ENCODE measurements around the gene PEX16. TPM values are rescaled to one million over a fixed set of nuclear protein-coding genes. Genes with fewer than 3 reads are reported as not detected.

PEX16 gene
- total RNA-seq, 1 donor from 2014 or later, result 22.7 TPM

DNA sequence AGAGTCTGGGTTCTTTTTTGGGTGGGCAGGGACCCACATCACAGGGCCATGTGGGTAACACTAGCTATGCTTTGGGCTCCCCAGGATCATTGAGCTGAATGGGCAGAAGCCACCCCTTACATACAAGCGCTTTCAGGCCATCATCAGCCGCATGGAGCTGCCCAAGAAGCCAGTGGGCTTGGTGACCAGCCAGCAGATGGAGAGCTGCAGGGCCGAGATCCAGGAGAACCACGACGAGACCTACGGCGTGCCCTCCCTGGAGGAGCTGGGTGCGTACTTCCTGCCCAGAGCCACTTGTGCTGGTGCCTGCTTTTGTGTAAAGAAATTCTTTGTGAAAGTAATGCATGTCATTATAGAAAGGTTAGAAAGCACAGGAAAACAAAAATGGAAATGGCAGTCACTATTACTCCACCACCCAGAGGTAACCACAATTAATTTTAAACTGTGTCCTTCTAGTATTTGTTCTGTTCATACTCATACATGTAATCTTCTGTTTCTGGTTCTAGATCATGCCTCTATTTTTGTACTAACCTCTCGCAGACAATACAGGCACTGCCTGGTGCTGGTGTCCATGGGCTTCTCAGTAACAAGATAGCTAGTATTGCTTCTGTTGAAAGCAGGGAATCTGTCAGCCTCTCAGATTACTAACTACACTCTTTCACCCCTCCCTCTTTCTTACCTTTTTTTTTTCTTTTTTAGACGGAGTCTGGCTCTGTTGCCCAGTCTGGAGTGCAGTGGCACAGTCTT lies 56.7 kb downstream of the PEX16 start:
- DNase-seq (peak; percentile 66), ATAC-seq (peak in 1 of 2 donors; percentile 6)
- intact Hi-C loops (cut with DNase I), result no loop called here
- no peaks in the 10 kb centered on the region for H3K9me3 ChIP-seq
- H3K4me3 ChIP-seq, result no peak overlapping the region
- peaks cover 49% of the 10 kb centered on the region for H3K4me1 ChIP-seq
- TF ChIP-seq, protein P1, sequence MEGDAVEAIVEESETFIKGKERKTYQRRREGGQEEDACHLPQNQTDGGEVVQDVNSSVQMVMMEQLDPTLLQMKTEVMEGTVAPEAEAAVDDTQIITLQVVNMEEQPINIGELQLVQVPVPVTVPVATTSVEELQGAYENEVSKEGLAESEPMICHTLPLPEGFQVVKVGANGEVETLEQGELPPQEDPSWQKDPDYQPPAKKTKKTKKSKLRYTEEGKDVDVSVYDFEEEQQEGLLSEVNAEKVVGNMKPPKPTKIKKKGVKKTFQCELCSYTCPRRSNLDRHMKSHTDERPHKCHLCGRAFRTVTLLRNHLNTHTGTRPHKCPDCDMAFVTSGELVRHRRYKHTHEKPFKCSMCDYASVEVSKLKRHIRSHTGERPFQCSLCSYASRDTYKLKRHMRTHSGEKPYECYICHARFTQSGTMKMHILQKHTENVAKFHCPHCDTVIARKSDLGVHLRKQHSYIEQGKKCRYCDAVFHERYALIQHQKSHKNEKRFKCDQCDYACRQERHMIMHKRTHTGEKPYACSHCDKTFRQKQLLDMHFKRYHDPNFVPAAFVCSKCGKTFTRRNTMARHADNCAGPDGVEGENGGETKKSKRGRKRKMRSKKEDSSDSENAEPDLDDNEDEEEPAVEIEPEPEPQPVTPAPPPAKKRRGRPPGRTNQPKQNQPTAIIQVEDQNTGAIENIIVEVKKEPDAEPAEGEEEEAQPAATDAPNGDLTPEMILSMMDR (IDR thresholded peaks at IDR 0.05), result no peak
- H3K36me3 ChIP-seq, result peaks cover 87% of the 10 kb centered on the region
- H3K27me3 ChIP-seq (ENCODE audit: low read depth), result no peaks in the 10 kb centered on the region
- peak overlapping the region; percentile 80 for H3K27ac ChIP-seq

- Histone ChIP-seq H3K36me3 (peaks cover 87% of the 10 kb centered on the region), H3K9me3 (no peaks in the 10 kb centered on the region), H3K27me3 (ENCODE audit: low read depth) (no peaks in the 10 kb centered on the region), H3K4me3 (no peak overlapping the region), H3K27ac (peak overlapping the region; percentile 80), H3K4me1 (peaks cover 55% of the 10 kb centered on the region)
- intact Hi-C loops (cut with DNase I), result no loop called here
- TF ChIP-seq, protein P1 (IDR thresholded peaks at IDR 0.05), result no peak
- DNase-seq (no peak), ATAC-seq (no peak)
Measured at GRCh38 chr11:45860348-45860747, 57.3 kb downstream of the PEX16 start.

Other genes with a start within 250 kb of the PEX16 start
- gene SLC35C1, start 112.7 kb downstream of the PEX16 start, total RNA-seq, result 24.7 TPM
- 62.3 TPM for gene CRY2, start 70.4 kb downstream of the PEX16 start, total RNA-seq
- 7.3 TPM for gene MAPK8IP1, start 32.2 kb downstream of the PEX16 start, total RNA-seq
- gene FREY1, start 10.6 kb downstream of the PEX16 start, total RNA-seq, result 0.53 TPM
- gene LARGE2, start 4.8 kb upstream of the PEX16 start, total RNA-seq, result 5.0 TPM
- 48.4 TPM for gene PHF21A, start 203.6 kb upstream of the PEX16 start, total RNA-seq

Measured in lower lobe of right lung (tissue), 2 donors.